ENCODE data around the gene FAM169A. TPM values are rescaled to one million over a fixed set of nuclear protein-coding genes. Genes with fewer than 3 reads are reported as not detected.

The FAM169A gene
- total RNA-seq, 6 experiments from 2014 or later = 0.02 to 0.07 TPM; not detected in 4

DNA sequence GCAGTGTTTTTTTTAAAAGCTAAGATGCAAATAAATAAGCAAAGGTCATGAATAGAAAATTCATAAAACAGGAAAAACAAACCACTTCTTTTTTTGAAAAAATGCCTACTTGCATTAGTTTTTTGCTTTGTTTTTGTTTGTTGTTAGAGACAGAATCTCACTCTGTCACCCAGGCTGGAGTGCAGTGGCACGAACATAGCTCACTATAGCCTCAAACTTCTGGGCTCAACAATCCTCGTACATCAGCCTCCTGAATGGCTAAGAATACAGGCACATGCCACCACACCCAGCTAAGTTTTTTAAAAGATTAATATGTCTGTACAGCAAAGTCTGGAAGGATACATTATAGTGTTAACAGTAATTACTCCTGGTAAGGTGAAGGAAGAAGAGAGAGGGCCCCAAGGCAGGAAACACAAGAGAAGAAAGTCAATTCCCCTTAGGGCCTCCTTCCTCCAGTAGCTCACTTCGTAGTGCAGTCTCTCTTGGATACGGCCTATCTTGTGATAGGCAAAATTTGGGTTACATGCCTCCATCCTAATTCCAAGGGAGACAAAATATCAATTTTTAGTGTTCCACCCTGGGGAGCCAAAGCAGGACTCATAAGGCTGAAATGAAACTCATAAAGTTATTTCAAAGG is 15.3 kb downstream of the FAM169A start:
- Mint-ChIP-seq H3K27ac (no peak overlapping the region), H3K9me3 (peaks cover 5% of the 10 kb centered on the region; the same call in 1 of the 2 replicates), H3K4me1 (ENCODE audit: low read depth) (peaks cover 8% of the 10 kb centered on the region; the same call in 1 of the 2 replicates), H3K27me3 (ENCODE audit: insufficient read depth) (peaks cover 3% of the 10 kb centered on the region; the same call in 1 of the 2 replicates), H3K36me3 (ENCODE audit: low read depth) (peaks cover 5% of the 10 kb centered on the region), H3K4me3 (no peak overlapping the region)
- DNase-seq = no peak
- TF ChIP-seq, protein P1, sequence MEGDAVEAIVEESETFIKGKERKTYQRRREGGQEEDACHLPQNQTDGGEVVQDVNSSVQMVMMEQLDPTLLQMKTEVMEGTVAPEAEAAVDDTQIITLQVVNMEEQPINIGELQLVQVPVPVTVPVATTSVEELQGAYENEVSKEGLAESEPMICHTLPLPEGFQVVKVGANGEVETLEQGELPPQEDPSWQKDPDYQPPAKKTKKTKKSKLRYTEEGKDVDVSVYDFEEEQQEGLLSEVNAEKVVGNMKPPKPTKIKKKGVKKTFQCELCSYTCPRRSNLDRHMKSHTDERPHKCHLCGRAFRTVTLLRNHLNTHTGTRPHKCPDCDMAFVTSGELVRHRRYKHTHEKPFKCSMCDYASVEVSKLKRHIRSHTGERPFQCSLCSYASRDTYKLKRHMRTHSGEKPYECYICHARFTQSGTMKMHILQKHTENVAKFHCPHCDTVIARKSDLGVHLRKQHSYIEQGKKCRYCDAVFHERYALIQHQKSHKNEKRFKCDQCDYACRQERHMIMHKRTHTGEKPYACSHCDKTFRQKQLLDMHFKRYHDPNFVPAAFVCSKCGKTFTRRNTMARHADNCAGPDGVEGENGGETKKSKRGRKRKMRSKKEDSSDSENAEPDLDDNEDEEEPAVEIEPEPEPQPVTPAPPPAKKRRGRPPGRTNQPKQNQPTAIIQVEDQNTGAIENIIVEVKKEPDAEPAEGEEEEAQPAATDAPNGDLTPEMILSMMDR (IDR thresholded peaks at IDR 0.05) = no peak

GRCh38 chr5:74850030-74850429 is 16.2 kb downstream of the FAM169A start:
- DNase-seq = no peak
- H3K4me1 Mint-ChIP-seq (ENCODE audit: low read depth) = peaks cover 8% of the 10 kb centered on the region; the same call in 1 of the 2 replicates
- H3K27me3 Mint-ChIP-seq (ENCODE audit: insufficient read depth) = peaks cover under 1% of the 10 kb centered on the region; the same call in 1 of the 2 replicates
- no peaks in the 10 kb centered on the region for H3K9me3 Mint-ChIP-seq
- no peaks in the 10 kb centered on the region for H3K36me3 Mint-ChIP-seq (ENCODE audit: low read depth)
- TF ChIP-seq, protein P1 (IDR thresholded peaks at IDR 0.05) = no peak
- no peak overlapping the region for H3K27ac Mint-ChIP-seq
- H3K4me3 Mint-ChIP-seq = no peak overlapping the region

DNA sequence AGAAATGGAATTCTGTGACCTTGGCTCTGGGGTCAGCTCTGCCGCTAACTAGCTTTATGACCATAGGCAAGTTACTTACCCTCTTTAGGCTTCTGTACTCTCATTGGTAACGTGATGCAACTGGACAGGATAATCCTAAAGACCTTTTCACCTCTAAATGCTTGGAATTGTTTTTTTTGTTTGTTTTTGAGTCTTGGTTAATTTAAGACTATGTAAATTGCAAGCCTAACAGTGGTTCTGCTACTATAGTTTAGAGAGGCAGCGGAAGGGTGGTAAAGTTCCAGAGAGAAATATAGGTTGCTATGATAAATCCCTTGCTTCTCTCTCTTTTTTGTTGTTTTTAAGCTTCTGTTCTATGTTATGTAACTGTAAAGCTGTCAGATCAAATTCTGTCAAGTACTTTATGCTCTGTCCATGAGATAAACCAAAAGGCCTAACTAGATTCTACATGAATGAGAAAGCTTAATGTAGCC is 17.6 kb downstream of the FAM169A start:
- peaks cover 8% of the 10 kb centered on the region; the same call in 1 of the 2 replicates for H3K4me1 Mint-ChIP-seq (ENCODE audit: low read depth)
- DNase-seq = no peak
- H3K27me3 Mint-ChIP-seq (ENCODE audit: insufficient read depth) = no peaks in the 10 kb centered on the region; the same call in 1 of the 2 replicates
- H3K27ac Mint-ChIP-seq = no peak overlapping the region
- H3K9me3 Mint-ChIP-seq = no peaks in the 10 kb centered on the region
- no peaks in the 10 kb centered on the region for H3K36me3 Mint-ChIP-seq (ENCODE audit: low read depth)
- H3K4me3 Mint-ChIP-seq = no peak overlapping the region
- TF ChIP-seq, protein P1 (IDR thresholded peaks at IDR 0.05) = no peak

DNA sequence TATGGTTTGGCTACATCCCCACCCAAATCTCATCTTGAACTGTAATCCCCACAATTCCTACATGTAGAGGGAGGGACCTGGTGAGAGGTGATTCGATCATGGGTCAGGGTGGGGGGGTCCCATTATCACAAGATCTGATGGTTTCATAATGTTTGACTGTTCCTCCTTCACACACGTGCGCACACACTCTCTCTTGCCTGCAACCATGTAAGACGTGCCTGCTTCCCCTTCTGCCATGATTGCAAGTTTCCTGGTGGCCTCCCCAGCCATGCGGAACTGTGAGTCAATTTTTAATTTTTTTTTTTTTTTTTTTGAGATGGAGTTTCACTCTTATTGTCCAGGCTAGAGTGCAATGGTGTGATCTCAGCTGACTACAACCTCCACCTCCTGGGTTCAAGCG is 27.0 kb downstream of the FAM169A start:
- Mint-ChIP-seq H3K9me3 (no peaks in the 10 kb centered on the region), H3K4me3 (no peak overlapping the region), H3K36me3 (ENCODE audit: low read depth) (no peaks in the 10 kb centered on the region), H3K27ac (no peak overlapping the region), H3K27me3 (ENCODE audit: insufficient read depth) (peaks cover 10% of the 10 kb centered on the region), H3K4me1 (ENCODE audit: low read depth) (no peaks in the 10 kb centered on the region; the same call in 1 of the 2 replicates)
- DNase-seq = no peak
- TF ChIP-seq, protein P1 (IDR thresholded peaks at IDR 0.05) = no peak

- TF ChIP-seq, protein P1 (IDR thresholded peaks at IDR 0.05) = no peak
- Mint-ChIP-seq H3K27ac (no peak overlapping the region), H3K4me3 (no peak overlapping the region), H3K9me3 (no peaks in the 10 kb centered on the region), H3K4me1 (ENCODE audit: low read depth) (no peaks in the 10 kb centered on the region; the same call in 1 of the 2 replicates), H3K27me3 (ENCODE audit: insufficient read depth) (peaks cover 10% of the 10 kb centered on the region), H3K36me3 (ENCODE audit: low read depth) (no peaks in the 10 kb centered on the region)
- no peak for DNase-seq
Observed at GRCh38 chr5:74838262-74838661, 27.9 kb downstream of the FAM169A start.
